ENCODE data around the gene GNMT.

GNMT gene

GRCh38 chr6:42971746-42972327 lies 11.3 kb downstream of the GNMT start:
- in situ Hi-C loops (cut with MboI; ENCODE audit: low sequenced_read_pairs, unreplicated experiment): no loop called here
- TF ChIP-seq CTCF (IDR thresholded peaks at IDR 0.05; ENCODE audit: borderline replicate concordance, control extremely low read depth, extremely low read depth, insufficient read depth, missing control alignments): no peak
- no peak for DNase-seq (ENCODE audit: low spot score)

GRCh38 chr6:42973926-42974325 lies 13.4 kb downstream of the GNMT start:
- in situ Hi-C loops (cut with MboI; ENCODE audit: low sequenced_read_pairs, unreplicated experiment): no loop called here
- no peak for DNase-seq (ENCODE audit: low spot score)
- TF ChIP-seq CTCF (IDR thresholded peaks at IDR 0.05; ENCODE audit: borderline replicate concordance, control extremely low read depth, extremely low read depth, insufficient read depth, missing control alignments): no peak

DNA sequence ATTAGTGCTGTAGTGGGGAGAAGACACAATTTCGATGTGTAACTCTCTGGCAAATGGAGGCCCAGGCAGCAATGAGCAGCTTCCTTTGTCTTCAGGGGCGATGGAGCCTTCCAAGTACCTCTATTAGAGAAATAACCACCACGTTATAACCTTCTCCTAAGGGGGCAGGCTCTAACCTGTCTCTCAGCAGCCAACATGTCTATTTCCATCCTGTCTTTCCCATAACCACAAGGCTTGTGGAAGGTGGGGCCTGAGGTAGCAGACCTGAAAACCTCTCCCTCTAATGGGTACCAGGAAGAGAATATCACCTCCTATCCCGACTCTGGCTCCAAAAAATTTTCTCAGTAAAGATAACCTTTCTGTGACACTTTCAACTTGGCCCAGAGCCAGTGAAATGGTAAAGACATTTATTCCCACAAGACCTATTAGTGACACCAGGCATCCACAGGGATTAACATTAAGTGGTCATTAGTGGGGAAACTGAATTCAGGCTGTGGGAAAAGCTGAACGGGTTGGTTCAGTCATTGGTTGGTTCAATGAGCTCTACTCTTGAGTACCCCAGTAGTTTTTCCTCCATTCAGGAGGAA lies 14.5 kb downstream of the GNMT start:
- no peak for DNase-seq (ENCODE audit: low spot score)
- no peak for TF ChIP-seq CTCF (IDR thresholded peaks at IDR 0.05; ENCODE audit: borderline replicate concordance, control extremely low read depth, extremely low read depth, insufficient read depth, missing control alignments)
- in situ Hi-C loops (cut with MboI; ENCODE audit: low sequenced_read_pairs, unreplicated experiment): no loop called here

GRCh38 chr6:42978487-42978838 lies 17.9 kb downstream of the GNMT start:
- TF ChIP-seq CTCF (IDR thresholded peaks at IDR 0.05; ENCODE audit: borderline replicate concordance, control extremely low read depth, extremely low read depth, insufficient read depth, missing control alignments): no peak
- in situ Hi-C loops (cut with MboI; ENCODE audit: low sequenced_read_pairs, unreplicated experiment): no loop called here
- no peak for DNase-seq (ENCODE audit: low spot score)

- in situ Hi-C loops (cut with MboI; ENCODE audit: low sequenced_read_pairs, unreplicated experiment): no loop called here
These were observed 18.4 kb downstream of the GNMT start, which contains the start of gene PEX6 for GRCh38 chr6:42978839-42979522. TSS of gene PEX6 (minus strand) at chr6:42979181. CDS start at chr6:42979150, 31 bp downstream.

More at GRCh38 chr6:42978839-42979522, 18.4 kb downstream of the GNMT start, which contains the start of gene PEX6:
- peak; percentile 95 for DNase-seq (ENCODE audit: low spot score)
- TF ChIP-seq CTCF (IDR thresholded peaks at IDR 0.05; ENCODE audit: borderline replicate concordance, control extremely low read depth, extremely low read depth, insufficient read depth, missing control alignments): no peak

All from GM13976 (cell line).